MM.1S (cell line): ENCODE data around the gene SLC26A6.

ENCODE experiments used
- DNase-seq: peaks from one replicate; pipeline ENCODE4 v3.0.0-alpha.2; 2015
- H2AFZ ChIP-seq: fragments of 300-600 bp; sonication (generic); 2 replicates; pipeline ENCODE4 v1.6.0; 2016; ENCODE audit warnings: antibody characterized with exemption, low read length
- H3F3A ChIP-seq: fragments of 300-600 bp; sonication (generic); 2 replicates; pipeline ENCODE4 v1.6.1; 2016; ENCODE audit warnings: mild to moderate bottlenecking, antibody characterized with exemption, low read length, moderate library complexity, mixed read lengths; ENCODE audit not compliant: insufficient read depth
- H3K27ac ChIP-seq: fragments of 300-600 bp; sonication (generic); 2 replicates; pipeline ENCODE4 v1.5.1; 2016; ENCODE audit warnings: mild to moderate bottlenecking, low read length
- H3K27me3 ChIP-seq: fragments of 300-600 bp; sonication (generic); replicated peaks from 2 replicates; pipeline ENCODE4 v1.6.0; 2016; ENCODE audit warnings: low read length; ENCODE audit not compliant: insufficient read depth
- H3K36me3 ChIP-seq: fragments of 300-600 bp; sonication (generic); replicated peaks from 2 replicates; pipeline ENCODE4 v1.6.1; 2016; ENCODE audit warnings: mild to moderate bottlenecking, low read length, mixed read lengths; ENCODE audit not compliant: insufficient read depth
- H3K4me1 ChIP-seq: fragments of 300-600 bp; sonication (generic); 2 replicates; pipeline ENCODE4 v1.6.1; 2016; ENCODE audit warnings: low read length, mixed read lengths
- H3K4me2 ChIP-seq: fragments of 300-600 bp; sonication (generic); 2 replicates; pipeline ENCODE4 v1.6.0; 2016; ENCODE audit warnings: low read depth, low read length
- H3K4me3 ChIP-seq: fragments of 300-600 bp; sonication (generic); 2 replicates; pipeline ENCODE4 v1.5.1; 2016; ENCODE audit warnings: low read length, mixed read lengths
- H3K79me2 ChIP-seq: fragments of 300-600 bp; sonication (generic); 2 replicates; pipeline ENCODE4 v1.6.1; 2016; ENCODE audit warnings: mixed run types, low read length, mixed read lengths
- H3K9ac ChIP-seq: fragments of 300-600 bp; sonication (generic); 2 replicates; pipeline ENCODE4 v1.6.1; 2016; ENCODE audit warnings: low read length, mixed read lengths
- H3K9me2 ChIP-seq: fragments of 300-600 bp; sonication (generic); replicated peaks from 2 replicates; pipeline ENCODE4 v1.6.1; 2016; ENCODE audit warnings: mild to moderate bottlenecking, low read length, mixed read lengths; ENCODE audit not compliant: insufficient read depth
- H3K9me3 ChIP-seq: fragments of 300-600 bp; sonication (generic); replicated peaks from 2 replicates; pipeline ENCODE4 v1.6.1; 2016; ENCODE audit warnings: mild to moderate bottlenecking, low read length, mixed read lengths; ENCODE audit not compliant: insufficient read depth
- H4K20me1 ChIP-seq: fragments of 300-600 bp; sonication (generic); 2 replicates; pipeline ENCODE4 v1.6.1; 2016; ENCODE audit warnings: mild to moderate bottlenecking, low read length, moderate library complexity, mixed read lengths; ENCODE audit not compliant: insufficient read depth
- CTCF ChIP-seq: fragments of 300-600 bp; sonication (generic); IDR thresholded peaks from 2 replicates; pipeline ENCODE4 v1.5.1; 2016; ENCODE audit warnings: antibody characterized with exemption, low read length, mixed read lengths
- EZH2 ChIP-seq: fragments of 300-600 bp; sonication (generic); optimal IDR thresholded peaks from 2 replicates; pipeline ENCODE3; 2017; ENCODE audit warnings: low read depth, mild to moderate bottlenecking, antibody characterized with exemption, low read length, mixed read lengths
- EZH2phosphoT487 ChIP-seq: fragments of 300-600 bp; sonication (generic); IDR thresholded peaks from 2 replicates; pipeline ENCODE4 v1.6.1; 2018; ENCODE audit warnings: antibody characterized with exemption, low read length

The SLC26A6 gene

DNA sequence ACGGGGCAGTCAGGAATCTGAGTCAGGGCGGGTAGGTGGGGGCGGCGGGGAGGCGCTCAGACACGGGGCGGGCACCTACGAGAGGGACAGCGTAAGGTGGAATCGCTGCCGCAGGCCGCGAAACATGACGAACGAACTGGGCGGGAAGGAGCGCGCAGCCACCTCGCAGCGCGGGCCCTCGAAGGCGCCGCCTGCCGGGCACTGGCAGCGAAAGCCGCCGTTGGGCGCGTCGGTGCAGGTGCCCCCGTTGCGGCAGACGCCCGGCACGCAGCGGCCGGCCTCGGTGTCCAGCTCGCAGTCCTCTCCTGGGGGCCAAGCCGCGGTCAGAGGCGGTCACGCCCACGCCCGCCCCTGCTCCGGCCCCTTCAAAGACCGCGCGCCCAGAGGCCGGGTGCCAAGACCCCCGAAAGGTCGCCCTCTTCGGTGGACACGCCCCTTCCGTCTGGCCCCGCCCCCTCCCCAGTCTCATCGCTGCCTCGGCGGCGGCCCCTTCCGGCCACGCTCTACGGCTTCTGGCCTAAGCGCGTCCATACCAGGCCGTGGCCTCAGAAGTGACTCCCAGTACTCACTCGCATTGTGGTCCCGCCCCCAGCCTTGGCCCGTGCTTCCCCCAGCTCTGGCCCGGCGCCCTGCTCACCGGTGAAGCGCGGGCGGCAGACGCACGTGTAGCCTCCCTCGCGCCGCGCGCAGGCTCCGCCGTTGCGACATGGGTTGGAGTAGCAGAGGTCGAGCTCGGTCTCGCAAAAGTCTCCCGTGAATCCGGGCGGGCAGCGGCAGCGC is 21.0 kb upstream of the SLC26A6 start:
- H3K36me3 ChIP-seq: no peaks in the 10 kb centered on the region
- H3K4me3 ChIP-seq: peak overlapping the region; percentile 60
- H4K20me1 ChIP-seq: no peaks in the 10 kb centered on the region
- peak; percentile 55 for TF ChIP-seq CTCF
- TF ChIP-seq EZH2: no peak
- no peak for TF ChIP-seq EZH2phosphoT487
- no peaks in the 10 kb centered on the region for H3K9me3 ChIP-seq
- H3K4me2 ChIP-seq: peak overlapping the region; percentile 75; the same call in 1 of the 2 replicates
- peaks cover 23% of the 10 kb centered on the region for H3K4me1 ChIP-seq
- H2AFZ ChIP-seq: peak overlapping the region; percentile 70
- peaks cover 9% of the 10 kb centered on the region; the same call in 1 of the 2 replicates for H3F3A ChIP-seq
- H3K79me2 ChIP-seq: no peaks in the 10 kb centered on the region
- peak overlapping the region; percentile 25; the same call in 1 of the 2 replicates for H3K9ac ChIP-seq
- DNase-seq: peak; percentile 79
- peaks cover 17% of the 10 kb centered on the region for H3K27me3 ChIP-seq
- no peak overlapping the region for H3K27ac ChIP-seq
- no peaks in the 10 kb centered on the region for H3K9me2 ChIP-seq

GRCh38 chr3:48655606-48656005 is 20.3 kb upstream of the SLC26A6 start:
- Histone ChIP-seq H3K27ac (no peak overlapping the region), H3K9me3 (no peaks in the 10 kb centered on the region), H3K4me1 (peaks cover 23% of the 10 kb centered on the region), H2AFZ (no peak overlapping the region), H4K20me1 (no peaks in the 10 kb centered on the region), H3K9me2 (no peaks in the 10 kb centered on the region), H3K4me2 (peak overlapping the region; percentile 75; the same call in 1 of the 2 replicates), H3K27me3 (peaks cover 17% of the 10 kb centered on the region), H3K9ac (no peak overlapping the region), H3K36me3 (no peaks in the 10 kb centered on the region), H3K79me2 (no peaks in the 10 kb centered on the region), H3F3A (peaks cover 9% of the 10 kb centered on the region; the same call in 1 of the 2 replicates), H3K4me3 (no peak overlapping the region)
- TF ChIP-seq EZH2: no peak
- TF ChIP-seq EZH2phosphoT487: no peak
- no peak for TF ChIP-seq CTCF
- DNase-seq: no peak

DNA sequence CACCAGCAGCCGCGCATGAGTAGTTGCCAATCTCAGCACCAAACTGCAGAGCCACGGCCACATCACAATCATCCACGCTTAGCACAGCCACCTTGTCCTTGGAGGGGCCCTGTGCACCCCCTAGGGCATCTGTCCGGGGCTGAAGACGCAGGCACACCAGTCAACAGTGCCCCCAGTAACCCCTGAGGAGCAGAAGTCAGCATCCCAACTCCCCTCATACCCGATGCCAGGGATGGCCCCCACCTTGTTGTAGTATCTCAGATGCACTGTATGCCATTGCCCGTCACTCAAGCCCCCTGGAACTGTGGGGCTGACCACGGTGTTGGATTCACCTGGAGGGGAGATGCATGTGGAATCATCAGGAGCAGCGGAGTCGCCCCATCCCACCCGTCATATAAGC is 19.8 kb upstream of the SLC26A6 start:
- Histone ChIP-seq H3K9ac (no peak overlapping the region), H3K36me3 (no peaks in the 10 kb centered on the region), H3K9me3 (no peaks in the 10 kb centered on the region), H3F3A (peaks cover 9% of the 10 kb centered on the region; the same call in 1 of the 2 replicates), H3K79me2 (no peaks in the 10 kb centered on the region), H3K27ac (no peak overlapping the region), H3K4me1 (peaks cover 23% of the 10 kb centered on the region), H4K20me1 (no peaks in the 10 kb centered on the region), H3K9me2 (no peaks in the 10 kb centered on the region), H2AFZ (no peak overlapping the region), H3K27me3 (peaks cover 15% of the 10 kb centered on the region), H3K4me2 (no peak overlapping the region), H3K4me3 (no peak overlapping the region)
- no peak for DNase-seq
- TF ChIP-seq CTCF (no peak), EZH2 (no peak), EZH2phosphoT487 (no peak)
